Neural cell (in vitro differentiated cells): ENCODE results near the gene ZNF3.

Source experiments
- CTCF ChIP-seq: fragments of 450-650 bp; IDR thresholded peaks from 2 replicates; pipeline ENCODE4 v1.5.1; 2014; ENCODE audit warnings: antibody characterized with exemption, mild to moderate bottlenecking, moderate library complexity; ENCODE audit not compliant: poor library complexity, severe bottlenecking
- EP300 ChIP-seq: fragments of 450-650 bp; conservative IDR thresholded peaks from 2 replicates; pipeline ENCODE4 v1.6.1; 2014; ENCODE audit warnings: antibody characterized with exemption, mild to moderate bottlenecking, moderate library complexity; ENCODE audit not compliant: poor library complexity, severe bottlenecking
- EZH2 ChIP-seq: fragments of 200-600, 300-800 bp; shearing (Covaris generic), sonication (generic); IDR thresholded peaks from 2 replicates; pipeline ENCODE4 v1.6.1; 2014; ENCODE audit warnings: antibody characterized with exemption, low read length, borderline replicate concordance, mild to moderate bottlenecking; ENCODE audit not compliant: insufficient read depth, poor library complexity, severe bottlenecking
- MXI1 ChIP-seq: fragments of 450-650 bp; conservative IDR thresholded peaks from 2 replicates; pipeline ENCODE4 v1.6.1; 2014; ENCODE audit warnings: antibody characterized with exemption, mild to moderate bottlenecking; ENCODE audit not compliant: poor library complexity, severe bottlenecking
- POLR2AphosphoS5 ChIP-seq: IDR thresholded peaks from 2 replicates; pipeline ENCODE4 v1.6.1; 2012
- RAD21 ChIP-seq: fragments of 450-650 bp; conservative IDR thresholded peaks from 2 replicates; pipeline ENCODE4 v1.6.1; 2014; ENCODE audit warnings: antibody characterized with exemption, mild to moderate bottlenecking, moderate library complexity
- SMC3 ChIP-seq: fragments of 450-650 bp; conservative IDR thresholded peaks from 2 replicates; pipeline ENCODE4 v1.6.1; 2014; ENCODE audit warnings: antibody characterized with exemption, mild to moderate bottlenecking, moderate library complexity; ENCODE audit not compliant: poor library complexity
- TAF1 ChIP-seq: IDR thresholded peaks from 2 replicates; pipeline ENCODE4 v1.6.1; 2012; ENCODE audit warnings: low read depth

DNA sequence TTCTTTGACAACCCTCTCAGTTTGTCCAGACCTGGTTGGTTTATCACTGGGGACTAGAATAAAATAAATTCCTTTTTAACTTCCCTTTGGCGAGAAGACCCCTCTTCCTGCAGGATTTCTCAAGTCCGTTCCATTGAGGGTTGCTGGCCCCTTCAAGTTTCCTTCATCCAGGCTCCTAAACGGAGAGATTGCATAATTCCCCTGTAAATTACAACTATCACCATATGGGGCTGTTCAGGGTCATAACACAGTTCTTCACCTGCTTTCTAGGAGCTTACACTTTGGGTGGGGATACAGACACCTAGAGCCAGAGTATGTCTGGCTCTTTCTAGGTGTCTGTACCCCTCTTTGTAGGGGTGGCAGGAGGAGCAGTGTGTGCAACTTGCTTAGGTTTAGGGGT, 4.0 kb upstream of the ZNF3 start:
- TF ChIP-seq CTCF (no peak), RAD21 (no peak), EZH2 (no peak), TAF1 (no peak), MXI1 (no peak), POLR2AphosphoS5 (no peak), SMC3 (no peak), EP300 (no peak)
